H1 (cell line): ENCODE data around the gene TMEM258.

Experiments
- EZH2 ChIP-seq: fragments of 200-600 bp; sonication (generic); IDR thresholded peaks from 2 replicates; pipeline ENCODE4 v1.7.1; 2012; ENCODE audit warnings: low read depth, mild to moderate bottlenecking, moderate library complexity, low read length, inconsistent platforms; ENCODE audit not compliant: severe bottlenecking
- MAFK ChIP-seq: IDR thresholded peaks from 2 replicates; pipeline ENCODE4 v1.6.1; 2012; ENCODE audit warnings: low read depth, mild to moderate bottlenecking, improper control_type of control experiment, low read length
- POLR2A ChIP-seq, 2 experiments: IDR thresholded peaks; 1 replicate in 1 of 2; 2 replicates in 1 of 2; pipeline ENCODE4 v1.6.1; 2011; ENCODE audit warnings: low read depth in 2 of 2, low read length in 2 of 2, mild to moderate bottlenecking in 2 of 2; ENCODE audit errors: control extremely low read depth in 1 of 2
- RXRA ChIP-seq: IDR thresholded peaks from 2 replicates; pipeline ENCODE4 v1.6.1; 2011; ENCODE audit warnings: low read depth, mild to moderate bottlenecking, low read length, moderate library complexity; ENCODE audit not compliant: insufficient read depth
- TAF1 ChIP-seq: IDR thresholded peaks from 2 replicates; pipeline ENCODE4 v1.6.1; 2011; ENCODE audit warnings: mild to moderate bottlenecking, low read depth, low read length
- TF ChIP-seq, protein P1 (sequence below), 3 experiments: IDR thresholded peaks; 1 replicate in 2 of 3; 2 replicates in 1 of 3; pipeline versions ENCODE4 v1.5.1 to v1.6.1; 2011; ENCODE audit warnings: low read length in 3 of 3, mild to moderate bottlenecking in 3 of 3, inconsistent platforms in 2 of 3, low read depth in 1 of 3, moderate library complexity in 1 of 3; ENCODE audit not compliant: insufficient read depth in 1 of 3; ENCODE audit errors: control extremely low read depth in 1 of 3
- TF ChIP-seq, protein P2 (sequence below): IDR thresholded peaks from 2 replicates; pipeline ENCODE4 v1.6.1; 2012; ENCODE audit warnings: inconsistent platforms

DNA sequence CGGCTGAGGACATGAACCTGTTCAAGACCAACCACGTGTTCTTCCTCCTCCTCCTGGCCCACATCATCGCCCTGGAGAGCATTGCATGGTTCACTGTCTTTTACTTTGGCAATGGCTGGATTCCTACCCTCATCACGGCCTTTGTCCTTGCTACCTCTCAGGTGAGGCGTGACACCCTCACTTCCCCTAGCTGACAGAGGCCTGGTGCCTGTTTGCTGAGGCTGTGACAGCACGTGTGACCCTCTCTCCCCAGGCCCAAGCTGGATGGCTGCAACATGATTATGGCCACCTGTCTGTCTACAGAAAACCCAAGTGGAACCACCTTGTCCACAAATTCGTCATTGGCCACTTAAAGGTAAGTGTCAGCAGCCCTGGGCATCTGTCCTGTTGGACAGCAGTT is 48.0 kb upstream of the TMEM258 start:
- TF ChIP-seq, protein P1, sequence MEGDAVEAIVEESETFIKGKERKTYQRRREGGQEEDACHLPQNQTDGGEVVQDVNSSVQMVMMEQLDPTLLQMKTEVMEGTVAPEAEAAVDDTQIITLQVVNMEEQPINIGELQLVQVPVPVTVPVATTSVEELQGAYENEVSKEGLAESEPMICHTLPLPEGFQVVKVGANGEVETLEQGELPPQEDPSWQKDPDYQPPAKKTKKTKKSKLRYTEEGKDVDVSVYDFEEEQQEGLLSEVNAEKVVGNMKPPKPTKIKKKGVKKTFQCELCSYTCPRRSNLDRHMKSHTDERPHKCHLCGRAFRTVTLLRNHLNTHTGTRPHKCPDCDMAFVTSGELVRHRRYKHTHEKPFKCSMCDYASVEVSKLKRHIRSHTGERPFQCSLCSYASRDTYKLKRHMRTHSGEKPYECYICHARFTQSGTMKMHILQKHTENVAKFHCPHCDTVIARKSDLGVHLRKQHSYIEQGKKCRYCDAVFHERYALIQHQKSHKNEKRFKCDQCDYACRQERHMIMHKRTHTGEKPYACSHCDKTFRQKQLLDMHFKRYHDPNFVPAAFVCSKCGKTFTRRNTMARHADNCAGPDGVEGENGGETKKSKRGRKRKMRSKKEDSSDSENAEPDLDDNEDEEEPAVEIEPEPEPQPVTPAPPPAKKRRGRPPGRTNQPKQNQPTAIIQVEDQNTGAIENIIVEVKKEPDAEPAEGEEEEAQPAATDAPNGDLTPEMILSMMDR (IDR thresholded peaks at IDR 0.05; ENCODE audit: control extremely low read depth in 1 of 3, insufficient read depth in 1 of 3, low read depth in 1 of 3, low read length in 3 of 3): no peak
- TF ChIP-seq RXRA (no peak), MAFK (no peak), TAF1 (no peak), EZH2 (no peak), POLR2A (IDR thresholded peaks at IDR 0.05; ENCODE audit: control extremely low read depth in 1 of 2, low read depth in 2 of 2, low read length in 2 of 2) (no peak)
- TF ChIP-seq, protein P2, sequence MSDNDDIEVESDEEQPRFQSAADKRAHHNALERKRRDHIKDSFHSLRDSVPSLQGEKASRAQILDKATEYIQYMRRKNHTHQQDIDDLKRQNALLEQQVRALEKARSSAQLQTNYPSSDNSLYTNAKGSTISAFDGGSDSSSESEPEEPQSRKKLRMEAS: no peak
